Natural killer cell (primary cell): ENCODE results near the gene PRDM8. TPM values are rescaled to one million over a fixed set of nuclear protein-coding genes. Genes with fewer than 3 reads are reported as not detected.

ENCODE experiments used
- ATAC-seq, 3 donors: fragments of 150-1000 bp in 2 of 3; fragments of 200-7000 bp in 1 of 3; cut with Tn5 transposase; 1 replicate in 1 of 3; 2 replicates in 2 of 3; pipeline ENCODE4 v1.10.0; 2021; ENCODE audit warnings: mild to moderate bottlenecking in 2 of 3, moderate library complexity in 2 of 3
- DNase-seq, 2 donors: peaks; one replicate each; pipeline versions ENCODE4 v3.0.0 to v3.0.0-alpha.2; 2013 to 2021; ENCODE audit warnings: mixed read lengths in 1 of 2
- H3K27ac ChIP-seq: one replicate; pipeline ENCODE4 v1.5.1; 2013; ENCODE audit warnings: mild to moderate bottlenecking, low read length
- H3K27me3 ChIP-seq: one replicate; pipeline ENCODE4 v1.6.1; 2013; ENCODE audit warnings: low read length; ENCODE audit not compliant: control insufficient read depth, insufficient read depth
- H3K36me3 ChIP-seq: one replicate; pipeline ENCODE4 v1.6.1; 2013; ENCODE audit warnings: low read length; ENCODE audit not compliant: control insufficient read depth, insufficient read depth
- H3K4me1 ChIP-seq: one replicate; pipeline ENCODE4 v1.6.1; 2013; ENCODE audit warnings: low read length; ENCODE audit not compliant: control insufficient read depth, insufficient read depth
- H3K4me3 ChIP-seq: one replicate; pipeline ENCODE4 v1.5.1; 2013; ENCODE audit warnings: low read length
- H3K9me3 ChIP-seq: one replicate; pipeline ENCODE4 v1.6.1; 2013; ENCODE audit warnings: low read length; ENCODE audit not compliant: control insufficient read depth, insufficient read depth
- H3K27ac Mint-ChIP-seq, 2 donors: one replicate each; pipeline ENCODE4 v1.8.0; 2022; ENCODE audit warnings: mild to moderate bottlenecking in 2 of 2, mixed read lengths in 2 of 2, moderate library complexity in 1 of 2
- H3K27me3 Mint-ChIP-seq, 2 donors: one replicate each; pipeline ENCODE4 v1.8.0; 2022; ENCODE audit warnings: low read depth in 2 of 2, mixed read lengths in 2 of 2
- H3K36me3 Mint-ChIP-seq: one replicate; pipeline ENCODE4 v1.8.0; 2022; ENCODE audit warnings: mixed read lengths
- H3K4me1 Mint-ChIP-seq, 2 donors: one replicate each; pipeline ENCODE4 v1.8.0; 2022; ENCODE audit warnings: mixed read lengths in 2 of 2
- H3K4me3 Mint-ChIP-seq: one replicate; pipeline ENCODE4 v1.8.0; 2022; ENCODE audit warnings: mild to moderate bottlenecking, moderate library complexity, mixed read lengths
- H3K9me3 Mint-ChIP-seq, 2 donors: one replicate each; pipeline ENCODE4 v1.8.0; 2022; ENCODE audit warnings: mixed read lengths in 2 of 2
- CTCF ChIP-seq: fragments of 200-600 bp; IDR thresholded peaks from one replicate; pipeline ENCODE4 v1.8.0; 2022; ENCODE audit warnings: antibody characterized with exemption
- WGBS: methylation state at CpG from one replicate; pipeline ENCODE4 v1.1.7; 2013; ENCODE audit warnings: missing lambda C conversion rate; ENCODE audit not compliant: insufficient coverage; 5-methylcytosine and 5-hydroxymethylcytosine counted together
- intact Hi-C: fragments of 100-400 bp; cut with micrococcal nuclease; formaldehyde crosslinking; loops from one replicate; pipeline ENCODE4 v1.14.2; 2022
- total RNA-seq, 4 donors: library from RNA; stranded (reverse); fragments of 120-200 nt in 1 of 4; gene quantifications; one replicate each; pipeline versions ENCODE4 v1.2.3 to v1.2.4, GENCODE V29; 2013 to 2022

The PRDM8 gene
- total RNA-seq, 3 donors from 2014 or later (not counting 1 experiment from before 2014, with no cell fraction given), result 5.8 to 6.2 (median 6.0) TPM

- no peak for DNase-seq
- ATAC-seq, result no peak
- 97% methylated on average over 5 of the region's 5 CpGs for WGBS
- intact Hi-C loops, result no loop called here
- TF ChIP-seq CTCF, result no peak
- peaks cover 14 to 33% of the 10 kb centered on the region in 2 donors for H3K27me3 Mint-ChIP-seq
- no peak overlapping the region for H3K27ac ChIP-seq
- H3K4me3 ChIP-seq, result no peak overlapping the region
- peak overlapping the region; percentile 58 for H3K4me3 Mint-ChIP-seq
- H3K36me3 ChIP-seq, result no peaks in the 10 kb centered on the region
- no peaks in the 10 kb centered on the region for H3K9me3 Mint-ChIP-seq
- no peaks in the 10 kb centered on the region for H3K27me3 ChIP-seq
- H3K27ac Mint-ChIP-seq, result no peak overlapping the region
- H3K9me3 ChIP-seq, result no peaks in the 10 kb centered on the region
- H3K36me3 Mint-ChIP-seq, result no peaks in the 10 kb centered on the region
- peaks cover 35 to 36% of the 10 kb centered on the region in 2 donors for H3K4me1 Mint-ChIP-seq
- H3K4me1 ChIP-seq, result peaks cover 32% of the 10 kb centered on the region
Measured at GRCh38 chr4:80186676-80187075, 10.6 kb upstream of the PRDM8 start.

GRCh38 chr4:80187677-80188076 is 9.6 kb upstream of the PRDM8 start:
- no peaks in the 10 kb centered on the region for H3K27me3 ChIP-seq
- WGBS, result 98% methylated on average over 4 of the region's 4 CpGs
- H3K9me3 Mint-ChIP-seq, result no peaks in the 10 kb centered on the region
- H3K4me1 ChIP-seq, result peaks cover 27% of the 10 kb centered on the region
- ATAC-seq (no peak), DNase-seq (no peak)
- no peaks in the 10 kb centered on the region for H3K36me3 Mint-ChIP-seq
- H3K27me3 Mint-ChIP-seq, result peaks cover 14 to 34% of the 10 kb centered on the region in 2 donors
- TF ChIP-seq CTCF, result no peak
- H3K4me3 ChIP-seq, result no peak overlapping the region
- no peak overlapping the region for H3K27ac Mint-ChIP-seq
- intact Hi-C loops, result no loop called here
- no peaks in the 10 kb centered on the region for H3K9me3 ChIP-seq
- peaks cover 25 to 27% of the 10 kb centered on the region in 2 donors for H3K4me1 Mint-ChIP-seq
- H3K27ac ChIP-seq, result no peak overlapping the region
- no peaks in the 10 kb centered on the region for H3K36me3 ChIP-seq
- H3K4me3 Mint-ChIP-seq, result peak overlapping the region; percentile 7

GRCh38 chr4:80188457-80188800 is 8.9 kb upstream of the PRDM8 start:
- no peak overlapping the region for H3K27ac Mint-ChIP-seq
- WGBS, result 92% methylated on average over 11 of the region's 11 CpGs
- DNase-seq, result no peak

More at GRCh38 chr4:80188457-80188800, 8.9 kb upstream of the PRDM8 start:
- Histone ChIP-seq H3K27me3 (no peaks in the 10 kb centered on the region), H3K4me3 (no peak overlapping the region), H3K27ac (no peak overlapping the region), H3K4me1 (peaks cover 19% of the 10 kb centered on the region), H3K36me3 (no peaks in the 10 kb centered on the region), H3K9me3 (no peaks in the 10 kb centered on the region)
- peaks cover 19 to 42% of the 10 kb centered on the region in 2 donors for H3K27me3 Mint-ChIP-seq
- intact Hi-C loops, result no loop called here
- no peaks in the 10 kb centered on the region for H3K9me3 Mint-ChIP-seq
- TF ChIP-seq CTCF, result no peak
- H3K4me1 Mint-ChIP-seq, result peaks cover 20% of the 10 kb centered on the region in 2 donors
- no peak for ATAC-seq
- no peak overlapping the region for H3K4me3 Mint-ChIP-seq
- H3K36me3 Mint-ChIP-seq, result no peaks in the 10 kb centered on the region
